Measurements from ENCODE around the gene PEAK1. TPM values are rescaled to one million over a fixed set of nuclear protein-coding genes. Genes with fewer than 3 reads are reported as not detected.

Gene PEAK1
- total and polyA plus RNA-seq, 10 of the 15 experiments (the other 5 are each of a cell fraction or from before 2014, with no cell fraction given): 0.62 to 24.2 (median 11.2) TPM

DNA sequence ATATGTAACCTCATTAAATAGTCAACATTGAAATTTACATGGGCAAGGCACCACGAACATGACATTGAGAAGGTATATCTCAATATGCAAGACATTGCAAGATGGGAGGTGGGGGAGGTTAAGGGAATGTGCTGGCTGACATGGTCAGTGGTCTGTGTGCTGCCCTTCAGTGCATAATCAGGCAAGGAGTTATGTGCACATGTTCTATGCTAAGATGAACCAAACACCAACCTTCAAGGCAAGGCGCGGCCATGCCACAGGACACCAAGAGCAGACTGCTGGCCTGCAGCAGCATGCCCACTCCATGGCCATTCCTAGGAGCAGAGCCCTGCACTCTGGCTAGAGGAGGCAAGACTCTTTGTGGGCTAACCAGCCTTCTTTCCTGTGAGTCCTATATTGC, 308.1 kb downstream of the PEAK1 start:
- Histone ChIP-seq H3K4me2 (ENCODE audit: control insufficient read depth, insufficient read depth) (no peak overlapping the region), H3K4me3 (no peak overlapping the region), H4K20me1 (ENCODE audit: control insufficient read depth, insufficient read depth) (no peaks in the 10 kb centered on the region), H3K9me3 (replicated peaks; ENCODE audit: control insufficient read depth, insufficient read depth, low read length) (no peaks in the 10 kb centered on the region), H3K27me3 (replicated peaks in 1 of 2; ENCODE audit: control insufficient read depth in 2 of 2, insufficient read depth in 2 of 2, low read length in 1 of 2) (no peaks in the 10 kb centered on the region), H3K79me2 (ENCODE audit: control insufficient read depth, insufficient read depth, low read length) (no peaks in the 10 kb centered on the region), H3K27ac (ENCODE audit: control insufficient read depth, insufficient read depth) (no peak overlapping the region), H3K36me3 (ENCODE audit: control insufficient read depth in 2 of 2, insufficient read depth in 2 of 2, low read length in 1 of 2) (peaks cover 0 to 4% of the 10 kb centered on the region in 2 experiments; a peak in 2 of 4 replicates), H2AFZ (ENCODE audit: control insufficient read depth, low read depth, low read length) (no peak overlapping the region), H3K9ac (ENCODE audit: control insufficient read depth, insufficient read depth, low read length) (no peak overlapping the region), H3K4me1 (ENCODE audit: control insufficient read depth, insufficient read depth, low read length) (no peaks in the 10 kb centered on the region)
- FAIRE-seq: no peak
- ChIA-PET SMC1A (ENCODE audit: uncharacterized antibody, unreplicated experiment) (interaction anchor here (2.1 kb wide), 1 partner anchor 431 kb away, joined by 11 read pairs; no protein-coding TSS in a partner anchor), CTCF (no interaction called here), RAD21 (ENCODE audit: unreplicated experiment) (interaction anchor here (0.7 to 1.2 kb wide), 2 partner anchors 8 to 75 kb away, joined by 3 read pairs; no protein-coding TSS in a partner anchor), POLR2A (no interaction called here)
- no peak for ATAC-seq
- no TSS peak for BruUV-seq (replicated peaks)
- 67% methylated on average over 3 of the region's 3 CpGs for WGBS (ENCODE audit: insufficient coverage, insufficient replicate concordance, low lambda C conversion rate, missing lambda C conversion rate)
- in situ Hi-C loops (cut with MboI): no loop called here
- DNase-seq (ENCODE audit: low read depth, low spot score): no peak
- no peak for TF ChIP-seq EP300 (IDR thresholded peaks at IDR 0.05; ENCODE audit: borderline replicate concordance in 1 of 2, control insufficient read depth in 1 of 2, low read depth in 2 of 2, low read length in 2 of 2)
- TF ChIP-seq, protein P1, sequence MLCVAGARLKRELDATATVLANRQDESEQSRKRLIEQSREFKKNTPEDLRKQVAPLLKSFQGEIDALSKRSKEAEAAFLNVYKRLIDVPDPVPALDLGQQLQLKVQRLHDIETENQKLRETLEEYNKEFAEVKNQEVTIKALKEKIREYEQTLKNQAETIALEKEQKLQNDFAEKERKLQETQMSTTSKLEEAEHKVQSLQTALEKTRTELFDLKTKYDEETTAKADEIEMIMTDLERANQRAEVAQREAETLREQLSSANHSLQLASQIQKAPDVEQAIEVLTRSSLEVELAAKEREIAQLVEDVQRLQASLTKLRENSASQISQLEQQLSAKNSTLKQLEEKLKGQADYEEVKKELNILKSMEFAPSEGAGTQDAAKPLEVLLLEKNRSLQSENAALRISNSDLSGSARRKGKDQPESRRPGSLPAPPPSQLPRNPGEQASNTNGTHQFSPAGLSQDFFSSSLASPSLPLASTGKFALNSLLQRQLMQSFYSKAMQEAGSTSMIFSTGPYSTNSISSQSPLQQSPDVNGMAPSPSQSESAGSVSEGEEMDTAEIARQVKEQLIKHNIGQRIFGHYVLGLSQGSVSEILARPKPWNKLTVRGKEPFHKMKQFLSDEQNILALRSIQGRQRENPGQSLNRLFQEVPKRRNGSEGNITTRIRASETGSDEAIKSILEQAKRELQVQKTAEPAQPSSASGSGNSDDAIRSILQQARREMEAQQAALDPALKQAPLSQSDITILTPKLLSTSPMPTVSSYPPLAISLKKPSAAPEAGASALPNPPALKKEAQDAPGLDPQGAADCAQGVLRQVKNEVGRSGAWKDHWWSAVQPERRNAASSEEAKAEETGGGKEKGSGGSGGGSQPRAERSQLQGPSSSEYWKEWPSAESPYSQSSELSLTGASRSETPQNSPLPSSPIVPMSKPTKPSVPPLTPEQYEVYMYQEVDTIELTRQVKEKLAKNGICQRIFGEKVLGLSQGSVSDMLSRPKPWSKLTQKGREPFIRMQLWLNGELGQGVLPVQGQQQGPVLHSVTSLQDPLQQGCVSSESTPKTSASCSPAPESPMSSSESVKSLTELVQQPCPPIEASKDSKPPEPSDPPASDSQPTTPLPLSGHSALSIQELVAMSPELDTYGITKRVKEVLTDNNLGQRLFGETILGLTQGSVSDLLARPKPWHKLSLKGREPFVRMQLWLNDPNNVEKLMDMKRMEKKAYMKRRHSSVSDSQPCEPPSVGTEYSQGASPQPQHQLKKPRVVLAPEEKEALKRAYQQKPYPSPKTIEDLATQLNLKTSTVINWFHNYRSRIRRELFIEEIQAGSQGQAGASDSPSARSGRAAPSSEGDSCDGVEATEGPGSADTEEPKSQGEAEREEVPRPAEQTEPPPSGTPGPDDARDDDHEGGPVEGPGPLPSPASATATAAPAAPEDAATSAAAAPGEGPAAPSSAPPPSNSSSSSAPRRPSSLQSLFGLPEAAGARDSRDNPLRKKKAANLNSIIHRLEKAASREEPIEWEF (IDR thresholded peaks at IDR 0.05; ENCODE audit: insufficient replicate concordance, low read depth, low read length): no peak
- TF ChIP-seq PML (IDR thresholded peaks at IDR 0.05; ENCODE audit: low read length): no peak
- no peak for TF ChIP-seq IRF4 (IDR thresholded peaks at IDR 0.05; ENCODE audit: low read depth, low read length)
- TF ChIP-seq NR2F1 (conservative IDR thresholded peaks at IDR 0.05): no peak
- TF ChIP-seq TARDBP (IDR thresholded peaks at IDR 0.05; ENCODE audit: borderline replicate concordance): no peak
- TF ChIP-seq, protein P2, sequence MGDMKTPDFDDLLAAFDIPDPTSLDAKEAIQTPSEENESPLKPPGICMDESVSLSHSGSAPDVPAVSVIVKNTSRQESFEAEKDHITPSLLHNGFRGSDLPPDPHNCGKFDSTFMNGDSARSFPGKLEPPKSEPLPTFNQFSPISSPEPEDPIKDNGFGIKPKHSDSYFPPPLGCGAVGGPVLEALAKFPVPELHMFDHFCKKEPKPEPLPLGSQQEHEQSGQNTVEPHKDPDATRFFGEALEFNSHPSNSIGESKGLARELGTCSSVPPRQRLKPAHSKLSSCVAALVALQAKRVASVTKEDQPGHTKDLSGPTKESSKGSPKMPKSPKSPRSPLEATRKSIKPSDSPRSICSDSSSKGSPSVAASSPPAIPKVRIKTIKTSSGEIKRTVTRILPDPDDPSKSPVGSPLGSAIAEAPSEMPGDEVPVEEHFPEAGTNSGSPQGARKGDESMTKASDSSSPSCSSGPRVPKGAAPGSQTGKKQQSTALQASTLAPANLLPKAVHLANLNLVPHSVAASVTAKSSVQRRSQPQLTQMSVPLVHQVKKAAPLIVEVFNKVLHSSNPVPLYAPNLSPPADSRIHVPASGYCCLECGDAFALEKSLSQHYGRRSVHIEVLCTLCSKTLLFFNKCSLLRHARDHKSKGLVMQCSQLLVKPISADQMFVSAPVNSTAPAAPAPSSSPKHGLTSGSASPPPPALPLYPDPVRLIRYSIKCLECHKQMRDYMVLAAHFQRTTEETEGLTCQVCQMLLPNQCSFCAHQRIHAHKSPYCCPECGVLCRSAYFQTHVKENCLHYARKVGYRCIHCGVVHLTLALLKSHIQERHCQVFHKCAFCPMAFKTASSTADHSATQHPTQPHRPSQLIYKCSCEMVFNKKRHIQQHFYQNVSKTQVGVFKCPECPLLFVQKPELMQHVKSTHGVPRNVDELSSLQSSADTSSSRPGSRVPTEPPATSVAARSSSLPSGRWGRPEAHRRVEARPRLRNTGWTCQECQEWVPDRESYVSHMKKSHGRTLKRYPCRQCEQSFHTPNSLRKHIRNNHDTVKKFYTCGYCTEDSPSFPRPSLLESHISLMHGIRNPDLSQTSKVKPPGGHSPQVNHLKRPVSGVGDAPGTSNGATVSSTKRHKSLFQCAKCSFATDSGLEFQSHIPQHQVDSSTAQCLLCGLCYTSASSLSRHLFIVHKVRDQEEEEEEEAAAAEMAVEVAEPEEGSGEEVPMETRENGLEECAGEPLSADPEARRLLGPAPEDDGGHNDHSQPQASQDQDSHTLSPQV (IDR thresholded peaks at IDR 0.05): no peak
- no peak for TF ChIP-seq GATAD2B (conservative IDR thresholded peaks at IDR 0.05; ENCODE audit: low read depth)
- no peak for TF ChIP-seq SREBF2 (IDR thresholded peaks at IDR 0.05; ENCODE audit: low read length)
- TF ChIP-seq RFX5 (IDR thresholded peaks at IDR 0.05; ENCODE audit: low read depth, low read length): no peak
- no peak for TF ChIP-seq SMAD5 (IDR thresholded peaks at IDR 0.05; ENCODE audit: low read depth)
- intact Hi-C loops (cut with micrococcal nuclease; ENCODE audit: unreplicated experiment): no loop called here

All from GM12878 (cell line).